NCI-H748 (cell line): ENCODE results near the gene NUP35.
"Not testable (repeated sequence)": the region's sequence is repeated elsewhere in the genome, so short reads cannot be mapped to it uniquely, and the experiment has no call there.

Source experiments
- DNase-seq: peaks from one replicate; lab custom pipeline; 2025; ENCODE audit not compliant: unreplicated experiment; lab: John Stamatoyannopoulos, UW

Gene NUP35

DNA sequence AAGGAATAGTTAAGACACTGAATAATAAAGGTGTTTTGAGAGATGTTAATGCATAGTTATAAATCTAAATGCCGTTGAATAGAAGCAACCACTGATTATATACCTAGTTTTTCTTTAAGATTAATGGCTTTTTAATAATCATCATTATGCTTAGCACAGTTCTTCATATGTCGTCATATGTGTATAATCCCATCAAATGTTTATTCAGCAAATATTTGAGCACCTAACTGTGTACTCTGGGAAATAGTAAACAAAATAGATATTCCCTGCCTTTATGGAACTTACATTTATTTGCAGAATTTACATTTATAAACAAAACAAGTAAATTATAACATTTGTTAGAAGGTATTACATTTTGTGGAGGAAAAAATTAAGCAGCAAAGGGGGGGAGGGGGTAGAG lies 9.8 kb downstream of the NUP35 start:
- no peak for DNase-seq

DNA sequence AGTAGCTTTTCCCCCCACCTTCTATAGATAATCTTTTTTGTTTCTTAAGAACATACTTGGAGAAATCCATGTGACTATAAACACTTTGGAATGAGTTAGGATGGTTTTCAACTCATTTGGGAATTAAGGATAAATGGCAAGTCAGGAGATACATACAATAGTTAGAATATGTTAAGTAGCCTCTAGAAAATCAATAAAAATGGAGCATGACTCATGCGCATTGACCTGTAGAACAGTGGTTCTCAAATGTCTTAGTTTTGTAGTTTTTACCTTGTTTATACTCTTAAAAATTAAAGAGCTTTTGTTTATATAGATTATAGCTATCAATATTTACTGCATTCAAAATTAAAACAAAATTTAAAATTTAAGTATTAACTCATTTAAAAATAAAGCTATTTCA lies 24.7 kb downstream of the NUP35 start:
- no peak for DNase-seq

DNA sequence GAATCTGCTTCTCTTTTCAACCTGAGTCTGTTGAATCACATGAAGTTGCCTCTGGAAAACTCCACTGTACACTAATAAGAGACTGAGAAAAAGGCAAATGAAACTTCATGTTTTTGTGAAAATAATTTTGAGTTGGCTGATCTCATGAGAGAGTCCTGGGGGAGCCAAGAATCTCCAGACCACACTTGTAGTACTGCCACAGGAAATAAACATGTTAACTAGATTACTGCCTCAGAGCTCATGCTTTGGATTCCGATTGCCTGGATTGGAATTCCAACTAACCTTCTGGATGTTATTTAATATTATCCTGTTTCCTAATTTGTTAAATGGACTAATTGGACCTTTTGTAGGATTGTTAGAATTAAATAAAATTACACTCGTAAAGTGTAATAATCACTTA lies 25.2 kb downstream of the NUP35 start:
- DNase-seq: no peak

DNA sequence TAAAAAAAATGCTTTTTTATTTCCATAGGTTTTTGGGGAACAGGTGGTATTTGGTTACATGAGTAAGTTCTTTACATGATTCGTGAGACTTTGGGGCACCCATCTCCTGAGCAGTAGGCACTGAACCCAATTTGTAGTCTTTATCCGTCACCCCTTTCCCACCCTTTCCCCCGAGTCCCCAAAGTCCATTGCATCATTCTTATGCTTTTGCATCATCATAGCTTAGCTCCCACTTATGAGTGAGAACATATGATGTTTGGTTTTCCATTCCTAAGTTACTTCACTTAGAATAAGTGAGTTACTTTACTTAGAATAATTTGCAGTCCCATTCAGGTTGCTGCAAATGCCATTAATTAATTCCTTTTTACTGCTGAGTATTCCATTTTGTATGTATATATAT lies 28.0 kb downstream of the NUP35 start:
- DNase-seq: not testable (repeated sequence)

DNA sequence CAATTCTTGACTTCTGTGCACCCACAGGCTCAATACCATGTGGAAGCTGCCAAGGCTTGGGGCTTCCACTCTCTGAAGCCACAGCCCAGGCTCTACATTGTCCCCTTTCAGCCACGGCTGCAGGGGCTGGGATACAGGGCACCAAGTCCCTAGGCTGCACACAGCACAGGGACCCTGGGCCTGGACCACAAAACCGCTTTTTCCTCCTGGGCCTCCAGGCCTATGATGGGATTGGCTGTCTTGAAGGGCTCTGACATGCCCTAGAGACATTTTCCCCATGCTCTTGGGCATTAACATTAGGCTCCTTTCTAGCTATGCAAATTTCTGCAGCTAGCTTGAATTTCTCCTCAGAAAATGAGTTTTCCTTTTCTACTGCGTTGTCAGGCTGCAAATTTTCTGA lies 29.7 kb downstream of the NUP35 start:
- DNase-seq: no peak

DNA sequence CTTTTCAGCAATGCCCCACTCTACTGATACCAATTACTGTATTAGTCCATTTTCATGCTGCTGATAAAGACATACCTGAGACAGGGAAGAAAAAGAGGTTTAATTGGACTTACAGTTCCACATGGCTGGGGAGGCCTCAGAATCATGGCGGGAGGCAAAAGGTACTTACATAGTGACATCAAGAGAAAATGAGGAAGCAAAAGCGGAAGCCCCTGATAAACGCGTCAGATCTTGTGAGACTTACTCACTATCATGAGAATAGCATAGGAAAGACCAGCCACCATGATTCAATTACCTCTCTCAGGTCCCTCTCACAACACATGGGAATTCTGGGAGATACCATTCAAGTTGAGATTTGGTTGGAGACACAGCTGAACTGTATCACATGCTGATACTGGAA lies 30.5 kb downstream of the NUP35 start:
- DNase-seq: not testable (repeated sequence)

DNA sequence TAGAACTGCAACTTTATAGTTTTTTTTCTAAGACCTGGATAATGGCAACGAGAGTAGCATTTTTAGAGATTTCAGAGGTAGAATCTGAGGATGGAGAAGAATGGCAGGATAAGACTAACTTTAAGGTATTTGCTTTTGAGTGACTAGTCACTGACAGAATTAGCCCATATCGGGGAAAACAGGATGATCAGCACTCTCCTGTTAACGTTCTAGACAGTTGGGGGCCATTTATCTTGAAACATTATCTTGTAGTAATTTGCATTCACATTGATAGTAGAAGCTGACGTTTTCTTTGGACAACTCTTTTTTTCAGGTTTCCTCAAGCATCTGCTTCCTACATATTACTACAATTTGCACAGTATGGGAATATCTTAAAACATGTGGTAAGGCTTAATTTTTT lies 32.9 kb downstream of the NUP35 start:
- no peak for DNase-seq

DNA sequence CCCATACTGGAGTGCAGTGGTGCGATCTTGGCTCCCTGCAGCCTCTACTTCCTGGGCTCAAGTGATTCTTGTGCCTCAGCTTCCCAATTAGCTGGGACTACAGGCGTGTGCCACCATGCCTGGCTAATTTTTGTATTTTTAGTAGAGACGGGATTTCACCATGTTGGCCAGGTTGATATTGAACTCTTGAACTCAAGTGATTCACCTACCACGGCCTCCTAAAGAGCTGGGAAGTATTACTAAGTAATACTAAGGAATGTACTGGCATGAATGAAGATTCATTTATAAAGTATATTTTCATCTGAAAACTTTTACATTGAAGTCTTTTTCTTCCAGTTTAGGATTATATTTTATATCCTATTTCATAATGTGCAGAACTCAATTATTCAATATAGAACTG lies 38.1 kb downstream of the NUP35 start:
- no peak for DNase-seq

DNA sequence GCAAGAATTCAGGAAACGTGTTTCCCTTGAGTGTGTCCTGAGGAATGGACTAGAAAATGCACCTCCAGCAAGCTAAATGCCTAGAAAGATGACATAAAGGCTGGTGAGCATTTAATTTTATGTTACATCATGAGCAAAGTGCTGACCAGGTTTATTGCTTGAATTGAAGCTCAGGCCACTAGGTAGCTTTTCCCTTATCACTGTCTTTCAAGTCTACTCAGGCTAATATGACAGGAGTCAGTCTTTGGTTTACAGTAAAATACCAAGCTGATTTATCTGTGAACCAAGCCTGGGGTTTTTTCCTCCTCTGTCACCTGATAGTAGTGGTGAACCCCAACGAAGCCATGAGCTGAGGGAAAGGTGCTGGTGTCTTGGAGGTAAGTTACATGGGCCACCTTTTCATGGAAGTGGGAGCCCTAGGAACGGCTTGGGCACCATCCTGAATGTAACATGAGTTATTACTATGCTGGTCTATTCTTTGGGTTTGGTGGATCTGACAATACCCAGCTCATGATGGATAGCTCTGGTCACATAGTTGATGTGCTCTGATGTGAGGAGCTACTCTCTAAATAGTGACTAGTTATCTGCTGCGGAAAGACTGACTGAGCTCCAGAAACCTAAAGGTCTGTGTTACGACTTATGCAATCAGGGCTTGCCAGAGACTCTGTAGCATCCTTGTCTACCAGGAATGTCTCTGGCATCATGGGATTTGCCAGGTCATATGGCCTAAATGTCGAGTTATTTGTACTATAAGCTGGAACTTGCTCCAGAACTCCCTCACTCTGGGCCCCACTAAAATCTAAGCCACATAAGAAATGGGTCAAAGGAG lies 39.8 kb downstream of the NUP35 start:
- DNase-seq: no peak

DNA sequence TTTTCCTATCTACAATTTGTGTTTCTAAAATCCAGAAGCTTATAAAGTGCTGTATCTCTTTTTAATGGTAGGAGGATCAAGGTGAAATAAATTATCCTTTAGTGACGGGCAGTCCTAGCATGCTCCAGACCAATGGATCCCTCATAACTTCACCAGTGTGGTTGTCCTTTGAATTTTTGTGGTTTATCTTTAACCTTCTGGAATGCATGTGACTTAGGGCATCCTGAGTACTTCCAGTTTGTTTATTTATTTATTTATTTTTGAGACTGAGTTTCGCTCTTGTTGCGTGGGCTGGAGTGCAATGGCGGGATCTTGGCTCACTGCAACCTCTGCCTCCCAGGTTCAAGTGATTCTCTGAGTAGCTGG lies 40.4 kb downstream of the NUP35 start:
- DNase-seq: no peak

DNA sequence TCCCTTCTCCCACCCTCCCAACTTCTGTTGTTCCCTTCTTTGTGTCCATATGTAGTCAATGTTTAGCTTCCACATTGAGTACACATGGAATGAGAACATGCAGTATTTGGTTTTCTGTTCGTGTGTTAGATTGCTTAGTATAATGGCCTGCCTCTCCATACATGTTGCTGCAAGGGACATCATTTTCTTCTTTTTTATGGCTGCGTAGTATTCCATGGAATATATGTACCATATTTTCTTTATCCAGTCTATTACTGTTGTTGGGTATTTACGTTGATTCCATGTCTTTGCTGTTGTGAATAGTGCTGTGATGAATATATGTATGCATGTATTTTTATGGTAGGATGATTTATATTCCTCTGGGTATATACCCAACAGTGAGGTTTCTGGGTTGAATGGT lies 42.0 kb downstream of the NUP35 start:
- no peak for DNase-seq

DNA sequence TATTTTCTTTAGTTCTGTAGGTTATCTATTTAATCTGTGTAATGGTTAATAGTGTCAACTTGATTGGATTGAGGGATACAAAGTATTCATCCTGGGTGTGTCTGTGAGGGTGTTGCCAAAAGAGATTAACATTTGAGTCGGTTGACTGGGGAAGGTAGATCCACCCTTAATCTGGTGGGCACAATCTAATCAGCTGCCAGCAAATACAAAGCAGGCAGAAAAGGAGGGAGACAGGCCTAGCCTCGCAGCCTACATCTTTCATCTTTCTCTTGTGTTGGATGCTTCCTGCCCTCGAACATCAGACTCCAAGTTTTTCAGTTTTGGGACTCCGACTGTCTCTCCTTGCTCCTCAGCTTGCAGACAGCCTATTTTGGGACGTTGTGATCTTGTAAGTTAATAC lies 42.7 kb downstream of the NUP35 start:
- DNase-seq: not testable (repeated sequence)

DNA sequence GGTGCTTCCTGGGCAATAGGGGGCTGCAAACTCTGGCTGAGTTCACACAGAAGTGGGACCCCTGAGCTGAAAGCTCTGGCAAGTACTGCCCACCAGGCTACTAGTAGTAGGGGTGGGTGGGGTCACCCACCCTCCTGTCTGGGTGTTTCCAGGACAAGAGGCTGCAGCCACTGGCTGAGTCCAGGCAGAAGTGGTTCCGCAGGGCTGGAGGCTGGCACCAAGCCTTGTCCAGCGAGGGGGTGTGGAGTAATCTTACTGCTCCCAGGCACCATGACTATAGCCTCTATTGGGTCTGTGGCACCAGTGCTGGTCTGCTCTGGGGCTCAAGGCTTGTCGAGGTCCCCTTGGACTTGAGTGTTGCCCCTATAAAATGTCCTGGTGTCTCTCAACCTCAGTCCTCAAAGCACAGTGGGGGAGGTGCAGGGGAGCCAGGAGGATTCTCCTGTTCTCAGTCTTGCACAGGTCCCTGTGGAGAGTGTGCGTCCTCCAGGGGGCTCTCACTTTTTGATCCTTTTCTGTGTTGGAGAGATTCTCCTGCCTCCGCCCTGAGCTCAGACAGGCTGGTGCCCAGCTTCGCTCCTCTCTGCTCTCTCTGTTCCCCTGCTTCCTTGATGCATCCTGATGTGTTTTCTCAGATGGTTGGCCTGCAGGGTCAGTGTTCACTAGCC lies 48.1 kb downstream of the NUP35 start:
- no peak for DNase-seq

DNA sequence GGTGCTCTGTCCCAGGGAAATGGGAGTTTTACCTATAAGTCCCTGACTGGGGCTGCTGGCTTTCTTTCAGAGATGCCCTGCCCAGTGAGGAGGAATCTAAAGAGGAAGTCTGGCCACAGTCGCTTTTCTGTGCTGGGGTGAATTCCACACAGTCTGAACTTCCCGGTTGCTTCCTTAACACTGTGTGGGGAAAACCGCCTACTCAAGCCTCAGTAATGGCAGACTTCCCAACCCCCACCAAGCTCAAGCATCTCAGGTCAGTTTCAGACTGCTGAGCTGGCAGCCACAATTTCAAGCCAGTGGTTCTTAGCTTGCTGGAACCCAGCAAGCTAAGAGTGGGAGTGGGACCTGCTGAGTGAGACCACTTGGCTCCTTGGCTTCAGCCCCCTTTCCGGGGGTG lies 54.9 kb downstream of the NUP35 start:
- no peak for DNase-seq

DNA sequence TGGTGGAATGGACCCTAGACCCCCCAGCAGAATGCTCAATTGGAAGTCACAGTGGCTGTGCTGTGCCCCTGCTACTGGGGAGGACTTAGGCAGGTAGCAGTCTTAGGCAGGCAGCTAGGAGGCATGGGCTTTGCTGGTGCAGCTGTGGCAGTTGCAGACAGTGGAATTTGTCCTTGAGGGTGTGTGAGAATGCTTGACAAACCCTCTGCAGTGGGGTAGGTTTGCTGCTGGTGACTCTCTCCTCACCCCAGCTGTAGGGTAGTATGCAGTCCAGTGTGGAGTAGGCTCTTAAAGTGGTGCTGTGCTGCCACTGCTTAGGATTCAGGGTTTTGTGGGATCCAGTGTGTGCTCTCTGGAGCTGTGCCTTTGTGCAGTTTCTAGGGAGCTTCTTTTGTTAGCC lies 61.3 kb downstream of the NUP35 start:
- DNase-seq: no peak

DNA sequence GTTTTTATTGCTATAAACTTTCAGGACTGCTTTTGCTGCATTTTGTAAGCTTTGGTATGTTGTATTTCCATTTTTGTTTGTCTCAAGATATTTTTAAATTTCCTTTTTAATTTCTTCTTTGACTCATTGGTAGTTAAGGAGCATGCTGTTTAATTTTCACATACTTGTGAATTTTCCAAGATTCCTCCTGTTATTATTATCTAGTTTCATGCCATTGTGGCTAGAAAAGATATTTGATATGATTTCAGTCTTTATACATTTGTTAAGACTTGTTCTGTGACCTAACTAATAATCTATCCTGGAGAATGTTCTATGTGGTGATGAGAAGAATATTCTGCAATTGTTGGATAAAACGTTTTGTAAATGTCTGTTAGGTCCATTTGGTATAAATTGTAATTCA lies 62.1 kb downstream of the NUP35 start:
- DNase-seq: no peak

DNA sequence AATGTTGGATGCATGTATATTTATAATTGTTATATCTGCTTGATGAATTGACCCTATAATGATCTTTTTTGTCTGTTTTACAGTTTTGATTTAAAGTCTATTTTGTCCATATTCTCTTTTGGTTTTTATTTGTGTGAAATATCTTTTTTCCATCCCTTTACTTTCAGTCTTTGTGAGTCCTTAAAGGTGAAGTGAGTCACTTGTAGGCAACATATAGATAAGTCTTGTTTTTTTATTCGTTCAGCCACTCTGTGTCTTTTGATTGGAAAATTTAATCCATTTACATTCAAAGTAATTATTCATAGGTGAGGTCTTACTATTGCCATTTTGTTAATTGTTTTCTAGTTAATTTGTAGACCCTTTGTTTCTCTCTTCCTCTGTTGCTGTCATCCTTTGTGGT lies 62.5 kb downstream of the NUP35 start:
- DNase-seq: no peak

DNA sequence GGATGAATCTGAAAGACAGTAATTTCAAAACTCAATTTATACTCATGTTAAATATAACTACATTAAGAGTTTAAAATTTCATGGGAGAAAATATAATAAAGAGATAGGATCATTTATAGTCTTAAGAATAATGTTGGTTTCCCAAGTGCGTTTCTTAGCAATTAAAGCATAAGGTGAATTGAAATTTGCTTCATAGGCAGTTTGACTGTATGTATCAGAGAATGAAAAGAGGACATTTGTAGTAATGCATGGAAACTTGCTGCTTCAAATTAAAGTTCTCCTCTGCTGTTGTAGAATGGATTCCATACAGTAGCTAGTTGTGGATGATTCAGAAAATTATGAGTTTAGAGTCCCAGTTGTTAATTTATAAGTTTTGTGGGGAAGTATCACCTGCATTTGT lies 68.1 kb downstream of the NUP35 start:
- no peak for DNase-seq

DNA sequence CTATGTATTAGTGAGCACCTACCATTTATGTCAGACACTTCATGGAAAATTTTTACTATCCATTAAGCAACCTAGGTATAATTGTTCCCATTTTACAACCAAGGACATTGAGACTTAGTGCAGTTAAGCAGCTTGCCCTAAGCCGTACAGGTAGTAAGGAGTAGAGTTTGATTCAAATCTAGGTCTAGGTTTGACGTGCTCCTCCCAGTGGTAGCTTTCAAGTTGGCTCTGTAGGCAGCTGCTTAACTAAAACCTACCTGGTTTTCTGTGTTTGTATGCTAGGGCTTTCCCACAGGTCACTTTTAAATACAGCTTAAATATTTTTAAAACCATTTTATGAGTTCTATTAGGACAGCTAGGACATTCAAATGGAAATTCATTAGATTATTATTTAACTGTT lies 69.7 kb downstream of the NUP35 start:
- no peak for DNase-seq

DNA sequence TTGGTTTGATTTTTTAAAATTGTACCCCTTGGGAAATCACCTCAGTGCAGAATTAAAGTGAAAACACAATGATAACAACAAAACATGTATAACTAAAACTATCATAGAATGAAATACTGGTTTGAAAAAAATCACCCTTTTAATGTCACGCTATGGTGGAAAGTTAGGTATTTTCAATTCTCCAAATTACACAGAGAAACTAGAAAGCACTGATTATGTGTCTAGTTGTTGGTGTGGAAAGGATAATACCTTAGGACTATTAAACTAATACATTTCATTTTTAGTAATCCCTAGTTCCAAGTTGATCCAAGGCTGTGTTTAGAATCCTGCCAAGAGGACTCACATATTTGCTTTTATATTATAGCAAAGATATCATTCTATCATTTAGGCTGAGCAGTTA lies 71.2 kb downstream of the NUP35 start:
- no peak for DNase-seq

DNA sequence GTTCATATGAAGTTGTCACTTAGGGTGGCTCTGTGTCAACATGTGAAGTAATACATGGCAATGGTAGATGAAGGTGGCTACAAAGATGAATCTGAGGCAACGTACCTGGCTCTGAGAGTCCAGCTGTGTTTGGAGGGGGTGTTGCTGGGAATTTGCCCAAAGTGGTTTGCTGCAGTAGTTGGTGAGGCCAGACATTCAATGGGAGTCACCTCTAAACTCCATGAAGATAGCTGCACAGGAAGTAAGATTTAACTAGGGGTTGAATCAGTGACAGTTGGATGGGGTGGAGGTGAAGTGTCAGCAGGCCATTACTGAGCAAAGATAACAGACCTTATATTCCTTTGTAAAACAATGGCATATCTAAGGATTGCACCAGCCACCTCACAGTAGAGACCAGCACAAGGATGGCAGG lies 71.8 kb downstream of the NUP35 start:
- DNase-seq: no peak

DNA sequence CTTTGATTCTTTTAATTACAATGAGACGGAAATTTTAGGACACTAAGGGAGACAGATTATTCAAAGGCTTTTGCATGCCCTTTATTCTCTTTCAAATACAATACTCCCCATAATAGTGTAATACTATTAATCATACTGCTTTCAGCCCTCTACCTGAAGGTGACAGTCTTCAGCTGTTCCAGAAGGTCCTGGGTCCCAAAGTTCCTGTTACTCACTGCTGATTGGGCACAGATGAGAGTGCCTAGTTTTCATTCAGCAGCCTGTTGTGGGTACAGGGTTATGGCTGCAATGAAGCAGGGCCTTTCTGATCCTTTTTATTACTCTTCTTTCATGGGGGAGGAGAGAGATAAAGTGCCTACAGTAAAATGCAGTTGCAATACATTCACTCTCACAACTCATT lies 80.2 kb downstream of the NUP35 start:
- no peak for DNase-seq

DNA sequence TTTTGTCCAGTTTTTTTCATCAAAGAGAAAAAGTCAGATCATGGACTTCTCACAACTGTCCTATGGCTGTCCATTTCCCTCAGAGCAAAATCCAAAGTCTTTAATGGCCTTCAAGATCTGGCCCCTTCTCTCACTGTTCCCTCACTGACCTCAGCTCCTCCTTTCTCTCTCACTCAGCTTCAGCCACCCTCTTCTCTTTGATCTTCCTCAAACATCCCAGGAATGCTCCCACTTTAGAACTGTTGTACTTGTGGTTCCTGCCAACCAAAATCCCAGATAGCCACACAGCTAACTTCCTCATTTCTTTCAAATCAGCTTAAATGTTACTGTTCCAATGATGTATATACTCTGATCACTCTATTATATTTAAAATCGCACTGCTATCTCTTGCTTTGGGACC lies 82.9 kb downstream of the NUP35 start:
- no peak for DNase-seq
